HG03342 (cell line): ENCODE data around the gene SMTN.

ENCODE experiments used
- ATAC-seq: cut with Tn5 transposase; IDR thresholded peaks from one replicate; pipeline ENCODE4 v1.9.1; 2021; ENCODE audit warnings: mild to moderate bottlenecking, moderate library complexity; ENCODE audit not compliant: unreplicated experiment

SMTN gene

DNA sequence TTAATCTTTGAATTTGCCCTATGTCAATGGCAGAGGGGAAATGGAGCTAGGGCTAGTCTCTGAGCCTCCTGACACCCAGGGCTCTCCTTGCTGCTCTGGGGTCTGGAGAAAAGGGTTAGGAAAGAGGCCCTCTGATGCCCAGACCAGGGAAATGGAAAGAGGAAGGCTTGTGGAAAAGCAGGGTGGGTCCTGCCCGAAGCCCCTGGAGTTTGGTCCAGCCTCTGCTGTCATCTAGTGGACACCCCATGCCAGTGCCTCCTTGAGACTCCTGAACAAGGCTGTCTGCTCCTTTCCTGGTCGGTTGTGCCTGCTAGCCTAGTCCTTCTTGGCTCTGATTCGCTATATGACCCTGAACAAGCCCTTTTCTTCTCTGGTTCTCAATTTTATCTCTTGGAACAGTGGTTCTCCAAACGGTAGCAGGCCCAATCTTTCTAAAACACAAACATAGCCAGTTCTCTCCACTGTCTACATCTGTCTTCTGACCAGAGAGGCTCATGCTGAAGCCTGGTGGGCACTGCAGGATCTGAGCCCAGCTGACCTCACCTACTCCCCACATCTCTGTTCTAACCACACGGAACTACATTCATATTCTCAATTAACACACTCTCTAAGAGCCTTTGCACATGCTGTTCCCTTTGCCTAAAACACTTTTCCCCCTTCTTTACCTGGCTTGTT, 68.0 kb downstream of the SMTN start:
- no peak for ATAC-seq

DNA sequence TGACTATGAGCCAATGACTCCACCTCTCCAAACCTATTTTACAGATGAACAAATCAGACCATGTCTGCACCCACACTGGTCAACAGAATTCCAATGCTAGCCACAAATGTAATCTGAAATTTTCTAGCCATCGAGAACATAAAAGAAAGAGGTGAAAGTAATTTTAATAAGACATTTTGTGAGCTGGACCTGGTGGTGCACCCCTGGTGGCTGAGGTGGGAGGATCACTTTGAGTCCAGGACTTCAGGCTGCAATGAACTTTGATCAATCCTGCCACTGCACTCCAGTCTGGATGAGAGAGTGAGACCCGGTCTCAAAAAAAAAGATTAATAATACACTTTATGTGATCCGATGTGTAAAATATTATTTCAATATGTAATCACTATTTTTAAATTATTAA, 69.5 kb downstream of the SMTN start:
- ATAC-seq = no peak

DNA sequence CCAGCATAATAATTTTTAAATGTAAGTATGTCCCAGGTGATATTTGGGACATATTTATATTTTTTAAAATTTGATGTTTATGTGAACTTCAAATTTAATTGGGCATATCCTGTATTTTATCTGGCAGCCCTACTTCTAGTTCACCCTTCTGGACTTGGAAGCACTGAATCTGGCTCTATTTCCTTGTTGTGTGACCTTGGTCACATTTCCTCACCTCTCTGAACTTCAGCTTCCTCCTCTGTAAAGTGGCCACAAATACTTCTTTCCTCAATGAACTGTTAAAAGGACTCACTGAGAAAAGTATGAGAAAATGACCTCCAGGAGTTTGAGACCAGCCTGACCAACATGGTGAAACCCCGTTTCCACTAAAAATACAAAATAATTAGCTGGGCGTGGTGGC, 70.8 kb downstream of the SMTN start:
- no peak for ATAC-seq

DNA sequence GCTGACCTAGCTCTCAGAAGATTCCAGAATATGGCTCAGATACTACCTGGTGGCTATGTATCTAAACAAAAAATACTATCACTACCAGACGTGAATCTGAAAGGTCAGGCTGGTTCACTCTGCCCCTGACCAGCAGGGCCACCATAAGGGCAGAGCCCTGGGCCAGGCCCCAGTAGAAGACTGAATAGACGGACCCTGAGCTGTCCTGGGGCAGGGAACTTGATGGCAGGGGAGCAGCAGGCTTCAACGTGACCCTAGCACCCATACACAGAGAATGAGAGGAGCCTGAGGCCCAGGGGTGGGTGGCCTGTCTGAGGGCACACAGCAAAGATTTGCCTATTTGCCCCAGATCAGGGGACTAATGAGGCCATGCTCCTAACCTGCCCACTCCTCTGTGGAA, 72.2 kb downstream of the SMTN start:
- no peak for ATAC-seq
